Measurements from ENCODE around the gene HMCES.
"Not testable (repeated sequence)": the region's sequence is repeated elsewhere in the genome, so short reads cannot be mapped to it uniquely, and the experiment has no call there.

The HMCES gene

DNA sequence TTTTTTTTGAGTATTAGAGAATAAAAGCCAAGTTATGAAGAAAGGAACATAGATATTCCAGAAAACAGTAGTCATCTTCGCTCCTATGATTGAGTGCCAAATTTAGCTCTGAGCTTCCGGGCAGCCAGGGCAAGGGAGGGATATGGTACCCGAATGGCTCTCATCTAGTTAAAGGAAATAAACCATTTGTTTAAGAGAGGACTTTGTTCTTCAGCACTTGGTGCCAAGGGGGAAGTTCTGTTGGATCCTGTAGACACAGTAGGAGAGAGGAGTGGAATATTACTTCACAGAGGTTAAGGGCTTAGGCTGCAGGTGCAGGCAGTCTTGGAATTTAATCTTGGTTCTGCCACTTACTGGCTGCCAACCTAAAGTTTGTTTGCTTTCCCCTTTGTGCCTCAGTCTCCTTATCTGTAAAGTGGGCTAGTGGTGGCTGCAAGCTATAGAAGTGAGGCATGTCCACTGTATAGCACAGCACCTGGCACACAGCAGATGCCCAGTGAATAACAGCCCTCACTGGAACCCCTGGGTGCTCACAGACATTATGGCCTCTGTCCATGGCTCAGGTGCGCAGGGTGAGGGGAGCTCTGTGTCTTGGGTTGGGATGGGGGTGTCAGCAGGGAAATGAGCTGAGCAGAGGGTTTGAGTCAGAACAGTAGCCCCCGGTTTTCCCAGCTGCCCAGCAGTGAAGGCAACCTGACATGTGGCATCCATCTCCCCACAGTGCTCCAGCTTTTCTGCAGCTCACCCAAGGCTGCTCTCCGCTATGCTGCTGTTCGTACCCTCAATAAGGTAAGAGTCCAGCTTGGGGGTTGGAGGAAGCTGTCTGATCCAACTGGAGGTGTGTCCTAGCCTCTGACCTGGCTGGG lies 18.8 kb upstream of the HMCES start:
- DNase-seq (ENCODE audit: low spot score): no peak

DNA sequence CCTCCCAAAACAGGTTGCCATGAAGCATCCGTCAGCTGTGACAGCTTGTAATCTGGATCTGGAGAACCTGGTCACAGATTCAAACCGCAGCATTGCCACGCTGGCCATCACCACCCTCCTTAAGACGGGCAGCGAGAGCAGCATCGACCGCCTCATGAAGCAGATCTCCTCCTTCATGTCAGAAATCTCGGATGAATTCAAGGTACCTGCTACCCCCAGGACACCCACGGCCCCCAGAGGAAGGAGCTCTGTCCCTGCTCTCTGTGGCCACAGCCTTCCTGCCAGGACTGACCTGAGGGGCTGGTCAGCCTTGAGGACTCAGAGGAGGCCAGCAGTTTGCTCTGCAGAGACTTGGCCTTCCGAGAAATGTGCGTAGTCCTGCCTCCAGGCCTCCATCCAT lies 18.1 kb upstream of the HMCES start:
- DNase-seq (ENCODE audit: low spot score): no peak

DNA sequence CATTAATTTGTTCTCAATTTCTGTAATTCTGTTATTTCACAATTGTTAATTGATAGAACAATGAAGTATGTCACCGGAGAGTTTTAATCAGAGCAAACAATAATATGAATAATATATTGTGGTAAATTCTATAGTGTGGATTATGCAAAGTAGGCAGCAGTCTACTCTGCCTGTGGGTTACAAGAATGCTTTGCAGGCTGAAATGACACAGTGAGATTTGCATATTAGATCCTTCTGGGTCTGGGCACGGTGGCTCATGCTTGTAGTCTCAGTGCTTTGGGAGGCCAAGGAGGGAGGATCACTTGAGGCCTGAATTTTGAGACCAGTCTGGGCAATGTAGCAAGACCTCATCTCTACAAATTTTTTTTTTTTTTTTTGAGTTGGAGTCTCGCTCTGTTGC lies 16.8 kb upstream of the HMCES start:
- no peak for DNase-seq (ENCODE audit: low spot score)

DNA sequence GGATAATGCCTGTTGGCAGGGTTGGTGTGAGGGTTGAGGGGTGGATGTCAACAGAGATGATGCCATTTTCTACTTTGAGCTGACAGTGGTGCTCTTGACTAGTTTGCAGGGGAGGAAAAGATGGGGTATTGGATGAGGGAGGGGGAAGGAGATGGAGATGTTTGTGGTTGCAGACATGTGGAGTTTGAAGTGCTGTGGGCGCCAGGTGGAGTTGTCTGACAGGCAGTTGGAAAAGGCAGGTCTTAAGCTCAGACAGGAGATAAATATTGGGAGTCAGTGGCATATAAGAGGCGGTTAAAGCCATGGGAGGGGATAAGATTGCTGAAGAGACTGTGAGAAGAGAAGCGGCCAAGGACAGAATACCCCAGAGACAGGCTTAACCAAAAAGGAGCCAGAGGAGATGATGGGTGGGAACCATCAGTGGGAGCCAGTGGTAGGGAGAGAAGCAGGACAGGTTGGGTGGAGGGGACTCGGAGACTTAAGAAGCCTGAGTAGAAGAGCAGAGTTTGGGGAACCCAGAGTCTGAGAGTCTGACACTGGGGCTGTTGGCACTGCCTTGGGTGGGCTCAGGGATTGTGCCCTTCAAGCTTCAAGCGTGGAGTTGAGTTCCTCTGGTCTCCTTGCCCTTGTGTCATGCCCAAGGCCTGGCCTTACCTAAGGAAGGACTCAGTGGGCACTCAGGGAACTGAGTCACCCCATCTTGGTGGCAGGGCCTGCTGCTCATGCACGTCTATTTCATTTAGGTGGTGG lies 15.3 kb upstream of the HMCES start:
- no peak for DNase-seq (ENCODE audit: low spot score)

DNA sequence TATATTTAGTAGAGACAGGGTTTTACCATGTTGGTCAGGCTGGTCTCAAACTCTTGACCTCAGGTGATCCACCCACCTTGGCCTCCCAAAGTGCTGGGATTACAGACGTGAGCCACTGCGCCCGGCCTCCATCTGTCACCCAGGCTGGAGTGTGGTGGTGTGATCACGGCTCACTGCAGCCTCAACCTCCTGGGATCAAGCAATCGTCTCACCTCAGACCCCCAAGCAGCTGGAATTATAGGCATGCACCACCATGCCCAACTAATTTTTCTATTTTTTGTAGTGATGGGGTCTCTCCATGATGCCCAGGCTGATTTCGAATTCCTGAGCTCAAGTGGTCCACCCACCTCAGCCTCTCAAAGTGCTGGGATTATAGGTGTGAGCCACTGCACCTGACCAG lies 13.7 kb upstream of the HMCES start:
- not testable (repeated sequence) for DNase-seq (ENCODE audit: low spot score)

DNA sequence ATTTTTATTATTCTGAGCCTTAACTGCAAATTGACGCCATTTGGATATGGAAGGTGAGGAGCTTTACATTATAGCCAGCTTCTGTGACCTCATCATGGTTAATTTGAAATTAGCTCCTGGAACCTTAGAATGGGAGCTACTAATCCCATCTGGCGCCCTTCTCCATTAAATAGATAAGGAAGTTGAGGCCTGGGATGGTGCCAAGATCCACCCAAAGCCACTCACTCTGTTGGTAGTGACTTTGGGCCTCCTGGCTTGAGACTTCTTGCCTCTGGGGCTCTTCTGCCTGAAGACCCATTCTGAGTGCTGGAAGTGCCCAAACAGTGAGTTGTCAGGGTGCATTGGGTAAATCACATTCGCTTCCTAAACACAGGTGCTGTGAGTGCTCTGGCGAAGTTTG lies 12.0 kb upstream of the HMCES start:
- no peak for DNase-seq (ENCODE audit: low spot score)

DNA sequence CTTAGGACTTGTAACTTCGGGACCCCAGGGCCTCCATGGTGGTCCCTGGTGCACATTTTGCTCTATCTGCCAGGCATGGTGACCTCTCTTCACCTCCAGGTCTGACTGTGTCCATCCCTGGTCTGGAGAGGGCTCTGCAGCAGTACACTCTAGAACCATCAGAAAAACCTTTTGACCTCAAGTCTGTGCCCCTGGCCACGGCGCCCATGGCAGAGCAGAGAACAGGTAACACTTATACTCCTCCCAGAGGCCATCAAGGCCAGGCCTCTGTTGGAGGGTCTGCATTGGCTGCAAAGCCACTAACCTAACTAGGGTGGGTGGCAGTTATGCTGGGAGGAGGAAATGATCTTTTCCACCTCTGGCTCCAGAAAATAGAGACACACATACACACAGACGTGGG lies 10.3 kb upstream of the HMCES start:
- no peak for DNase-seq (ENCODE audit: low spot score)

DNA sequence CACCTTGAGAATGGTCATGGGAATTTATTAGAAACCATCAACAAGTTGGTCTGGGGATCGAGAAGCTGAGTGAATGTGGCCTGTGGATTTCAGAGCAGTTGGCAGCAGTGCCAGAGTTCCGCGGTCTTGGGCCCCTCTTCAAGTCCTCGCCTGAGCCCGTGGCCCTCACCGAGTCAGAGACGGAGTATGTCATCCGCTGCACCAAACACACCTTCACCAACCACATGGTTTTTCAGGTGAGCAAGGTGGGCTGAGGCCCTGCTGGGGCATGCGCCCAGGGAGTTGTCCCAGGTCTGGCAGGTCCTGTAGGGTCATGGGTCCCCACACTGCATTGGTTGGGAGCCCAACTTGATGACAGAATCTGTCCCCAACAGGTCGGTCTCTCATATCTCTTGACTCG lies 7.0 kb upstream of the HMCES start:
- DNase-seq (ENCODE audit: low spot score): no peak

DNA sequence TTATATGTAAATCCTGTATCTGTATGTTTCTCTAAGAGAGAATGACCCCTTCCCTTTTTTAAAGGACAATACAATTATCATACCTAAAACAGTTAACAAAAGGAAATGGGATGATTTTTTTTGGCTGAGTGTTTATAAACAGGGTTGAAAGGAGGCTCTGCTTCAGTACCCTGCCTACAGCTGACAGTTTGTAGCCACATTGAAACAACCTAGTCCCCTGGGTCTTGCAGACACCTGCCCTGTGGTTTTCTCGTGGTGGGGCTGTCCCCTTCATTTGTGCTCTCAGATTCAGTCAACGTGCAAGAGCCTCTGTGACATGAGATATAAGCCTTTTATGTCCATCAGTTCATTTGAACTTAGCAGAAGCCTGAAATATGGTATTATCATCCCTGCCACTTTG lies 2.3 kb upstream of the HMCES start:
- DNase-seq (ENCODE audit: low spot score): no peak

DNA sequence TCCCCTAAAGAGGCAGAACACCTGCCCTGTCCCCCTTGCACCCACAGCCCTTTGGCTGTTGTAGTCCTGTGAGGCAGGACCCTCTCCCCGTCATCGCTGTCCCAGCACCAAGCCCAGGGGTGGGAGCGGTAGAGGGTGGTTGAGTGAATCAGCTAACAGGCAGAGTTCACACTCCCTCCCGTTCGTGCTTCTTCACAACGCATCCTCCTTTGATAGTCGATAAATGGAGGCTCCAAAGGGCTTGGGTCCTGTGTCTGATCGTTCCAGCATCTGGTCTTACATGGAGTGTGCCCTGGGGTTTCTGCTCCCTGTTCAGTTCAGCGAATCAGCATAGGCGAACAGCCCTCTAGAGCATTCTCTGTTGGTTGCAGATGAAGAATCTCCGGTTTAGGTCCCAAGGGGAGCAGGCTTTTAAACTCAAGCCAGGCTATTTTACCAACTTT lies 820 bp upstream of the HMCES start:
- DNase-seq (ENCODE audit: low spot score): no peak

DNA sequence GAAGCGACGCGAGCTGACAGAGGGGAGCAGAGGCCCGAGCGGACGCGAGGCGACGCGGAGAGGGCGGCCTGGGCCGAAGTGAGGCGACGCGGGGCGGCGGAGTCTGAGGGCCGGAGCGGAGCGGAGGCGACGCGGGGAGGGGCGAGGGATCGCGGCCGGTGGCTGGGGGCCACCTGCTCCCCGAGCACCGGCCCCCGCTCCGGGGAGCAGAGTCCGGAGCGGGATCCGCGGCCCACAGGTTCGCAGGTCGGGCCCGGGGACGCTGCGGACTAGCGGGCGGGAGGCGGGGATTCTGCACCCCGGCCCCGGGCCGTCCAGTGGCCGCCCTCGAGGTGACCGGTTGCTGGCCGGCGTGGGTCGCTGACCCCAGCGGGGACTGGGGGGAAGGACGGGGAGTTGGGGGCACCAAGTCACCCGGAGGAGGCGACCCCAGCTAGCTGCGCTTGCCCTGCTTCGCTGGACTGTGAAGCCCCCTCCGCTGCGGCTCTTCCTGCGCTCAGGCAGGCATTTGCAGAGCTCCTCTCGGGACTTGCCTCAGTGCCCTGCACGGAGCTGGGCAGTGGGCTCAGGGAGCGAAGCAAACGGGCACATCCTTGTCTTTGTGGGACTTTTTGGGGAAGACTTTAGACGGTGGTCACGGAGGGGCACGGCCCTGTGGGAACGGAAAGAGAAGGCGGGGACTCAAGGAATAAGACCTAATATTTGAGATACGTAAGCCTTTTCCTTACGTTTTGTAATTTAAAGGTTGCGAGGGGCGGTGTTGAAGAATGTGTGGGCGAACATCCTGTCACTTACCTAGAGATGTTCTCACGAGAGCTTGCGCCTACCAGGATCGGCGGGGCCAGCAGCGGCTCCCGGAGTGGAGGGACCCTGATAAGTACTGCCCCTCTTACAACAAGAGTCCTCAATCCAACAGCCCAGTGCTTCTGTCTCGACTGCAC lies 566 bp downstream of the HMCES start:
- DNase-seq (ENCODE audit: low spot score): peak; percentile 32

DNA sequence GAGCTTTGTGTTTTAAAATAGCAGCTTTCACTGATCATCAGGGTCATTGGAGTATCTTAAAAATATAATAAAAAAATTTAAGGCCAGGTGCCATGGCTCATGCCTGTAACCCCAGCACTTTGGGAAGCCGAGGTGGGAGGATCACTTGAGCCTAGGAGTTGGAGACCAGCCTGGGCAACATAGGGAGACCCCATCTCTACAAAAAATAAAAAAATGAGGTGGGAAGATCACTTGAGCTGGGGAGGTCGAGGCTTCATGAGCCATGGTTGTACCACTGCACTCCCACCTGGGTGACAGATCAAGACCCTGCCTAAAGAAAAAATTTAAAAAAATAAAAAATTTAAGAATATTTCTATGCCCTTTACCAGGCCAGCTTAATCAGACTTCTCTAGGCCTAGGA lies 1.5 kb downstream of the HMCES start:
- no peak for DNase-seq (ENCODE audit: low spot score)

DNA sequence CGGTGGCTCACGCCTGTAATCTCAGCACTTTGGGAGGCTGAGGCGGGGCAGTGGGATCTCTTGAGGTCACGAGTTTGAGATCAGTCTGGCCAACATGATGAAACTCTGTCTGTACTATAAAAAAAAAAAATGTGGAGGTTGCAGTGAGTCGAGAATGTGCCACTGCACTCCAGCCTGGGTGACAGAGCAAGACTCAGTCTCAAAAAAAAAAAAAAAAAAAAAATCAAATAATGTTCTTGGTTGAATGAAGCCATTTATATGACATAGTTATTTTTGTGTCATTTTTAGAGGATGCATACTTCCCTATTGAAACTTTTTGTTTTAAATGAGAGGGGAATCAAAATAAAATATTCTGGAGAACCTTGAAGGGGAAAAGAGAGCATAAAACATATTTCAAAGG lies 3.1 kb downstream of the HMCES start:
- DNase-seq (ENCODE audit: low spot score): no peak

DNA sequence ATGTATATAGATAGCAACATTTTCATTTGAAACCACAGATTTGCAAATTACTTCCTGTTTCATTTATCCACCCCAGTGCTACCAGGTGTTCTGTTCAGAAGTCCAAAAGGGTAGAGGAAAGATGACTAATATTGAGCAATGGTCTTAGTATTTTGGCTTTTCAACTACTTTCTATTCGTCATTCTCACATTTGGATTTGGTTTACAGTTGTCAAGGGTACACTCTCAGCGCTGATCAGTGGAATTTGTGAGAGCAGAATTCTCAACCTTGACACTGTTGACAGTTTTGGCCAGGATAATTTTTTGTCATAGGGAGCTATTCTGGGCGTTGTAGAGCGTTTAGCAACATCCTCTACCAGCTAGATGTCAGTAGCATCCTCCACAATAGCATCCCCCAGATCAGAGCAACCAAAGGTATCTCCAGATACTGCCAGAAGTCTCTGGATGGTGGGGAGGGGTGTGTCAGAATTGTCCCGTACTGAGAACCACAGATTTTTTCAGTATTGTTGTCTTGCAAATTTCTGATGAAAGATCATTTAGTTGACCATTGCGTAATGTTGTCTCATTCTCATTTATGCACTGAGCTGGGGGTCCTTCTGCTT lies 4.2 kb downstream of the HMCES start:
- DNase-seq (ENCODE audit: low spot score): peak; percentile 40

DNA sequence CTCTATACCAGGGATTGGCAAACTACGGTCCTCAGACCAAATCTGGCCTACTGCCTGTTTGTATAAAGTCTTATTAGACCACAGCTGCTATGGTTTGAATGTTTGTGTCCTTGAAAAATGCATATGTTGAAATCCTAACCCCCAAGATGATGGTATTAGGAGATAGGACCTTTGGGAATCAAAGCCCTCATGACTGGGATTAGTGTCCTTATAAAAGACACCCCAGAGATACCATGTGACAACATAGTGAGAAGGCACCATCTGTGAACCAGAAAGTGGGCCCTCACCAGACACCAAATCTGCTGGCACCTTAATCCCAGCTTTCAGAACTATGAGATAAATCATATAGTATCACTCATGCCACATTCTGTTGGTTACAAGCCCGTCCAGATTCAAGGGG lies 7.4 kb downstream of the HMCES start:
- no peak for DNase-seq (ENCODE audit: low spot score)

DNA sequence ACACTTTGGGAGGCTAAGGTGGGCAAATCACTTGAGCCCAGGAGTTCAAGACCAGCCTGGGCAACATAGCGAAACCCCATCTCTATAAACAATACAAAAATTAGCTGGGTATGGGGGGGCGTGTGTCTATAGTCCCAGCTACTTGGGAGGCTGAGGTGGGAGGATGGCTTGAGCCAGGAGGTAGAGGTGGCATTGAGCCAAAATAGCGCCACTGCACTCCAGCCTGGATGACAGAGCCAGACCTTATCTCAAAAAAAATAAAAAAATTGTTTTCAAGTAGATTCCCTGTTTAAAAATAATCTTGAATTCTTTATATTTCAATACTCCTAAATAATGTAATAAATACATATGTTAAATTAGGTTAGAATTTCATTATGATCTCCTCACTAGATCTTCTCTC lies 9.8 kb downstream of the HMCES start:
- no peak for DNase-seq (ENCODE audit: low spot score)

DNA sequence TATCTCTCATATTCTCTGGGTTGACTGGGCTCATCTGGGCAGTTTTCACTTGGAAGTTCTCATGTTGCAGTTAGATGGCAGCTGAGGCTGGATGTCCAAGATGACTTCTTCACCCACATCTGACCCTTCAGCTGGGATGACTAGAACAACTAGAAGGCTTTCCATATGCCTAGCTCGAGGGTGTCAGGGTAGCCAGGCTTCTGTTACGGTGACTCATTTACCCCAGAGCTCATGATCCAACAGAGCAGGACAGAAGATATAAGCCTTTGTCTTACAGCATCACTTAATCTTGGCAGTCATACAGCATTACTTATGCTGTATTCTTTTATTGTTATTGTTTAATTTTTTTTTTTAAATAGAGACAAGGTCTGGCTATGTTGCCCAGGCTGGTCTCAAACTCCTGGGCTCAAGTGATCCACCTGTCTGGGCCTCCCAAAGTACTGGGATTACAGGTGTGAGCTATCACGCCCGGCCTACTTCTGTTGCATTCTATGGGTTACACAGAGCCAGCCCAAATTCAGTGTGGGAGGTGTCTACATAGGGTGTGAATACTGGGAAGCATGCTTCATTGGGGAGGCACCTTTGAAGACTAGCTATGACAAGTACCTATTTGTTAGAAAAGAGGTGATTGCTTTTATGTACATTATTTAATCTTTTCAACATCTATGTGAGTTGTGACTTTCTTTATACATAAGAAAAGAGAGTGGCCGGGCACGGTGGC lies 10.7 kb downstream of the HMCES start:
- DNase-seq (ENCODE audit: low spot score): peak; percentile 52

DNA sequence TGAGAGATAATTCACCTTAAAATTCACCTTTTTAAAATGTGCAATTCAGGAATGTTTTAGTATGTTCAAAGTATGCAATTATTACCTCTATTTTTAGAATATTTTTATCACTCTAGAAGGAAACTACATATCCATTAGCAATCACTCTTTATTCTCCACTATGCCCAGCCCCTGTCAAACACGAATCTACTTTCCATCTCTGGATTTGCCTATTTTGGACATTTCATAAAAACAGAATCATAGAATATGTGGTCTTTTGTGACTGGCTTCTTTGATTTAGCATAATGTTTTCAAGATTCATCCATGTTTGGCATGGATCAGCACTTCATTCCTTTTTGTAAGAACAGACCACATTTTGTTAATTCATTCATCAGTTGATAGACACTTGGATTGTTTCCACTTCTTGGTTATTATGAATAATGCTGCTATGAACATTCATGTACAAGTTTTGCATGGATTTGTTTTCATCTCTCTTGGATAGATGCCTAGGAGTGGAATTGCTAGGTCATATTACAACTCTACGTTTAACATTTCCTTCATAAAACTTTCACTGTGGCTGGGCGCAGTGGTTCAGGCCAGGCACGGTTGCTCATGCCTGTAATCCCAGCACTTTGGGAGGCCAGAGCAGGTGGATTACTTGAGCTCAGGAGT lies 12.7 kb downstream of the HMCES start:
- DNase-seq (ENCODE audit: low spot score): no peak

DNA sequence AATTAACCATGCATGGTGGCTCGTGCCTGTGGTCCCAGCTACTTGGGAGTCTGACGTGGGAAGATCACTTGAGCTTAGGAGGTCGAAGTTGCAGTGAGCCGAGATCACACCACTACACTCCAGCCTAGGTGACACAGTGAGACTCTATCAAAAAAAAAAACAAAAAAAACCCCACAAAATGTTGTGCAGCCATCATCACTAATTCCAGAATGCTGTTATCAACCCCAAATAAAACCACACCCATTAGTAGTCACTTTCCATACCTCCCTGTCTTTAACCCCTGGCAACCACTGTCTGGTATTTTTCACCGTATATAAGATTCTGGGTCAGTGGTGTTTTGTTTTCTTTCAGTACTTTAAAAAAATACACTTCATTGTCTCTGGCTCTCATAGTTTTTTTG lies 16.6 kb downstream of the HMCES start:
- no peak for DNase-seq (ENCODE audit: low spot score)

DNA sequence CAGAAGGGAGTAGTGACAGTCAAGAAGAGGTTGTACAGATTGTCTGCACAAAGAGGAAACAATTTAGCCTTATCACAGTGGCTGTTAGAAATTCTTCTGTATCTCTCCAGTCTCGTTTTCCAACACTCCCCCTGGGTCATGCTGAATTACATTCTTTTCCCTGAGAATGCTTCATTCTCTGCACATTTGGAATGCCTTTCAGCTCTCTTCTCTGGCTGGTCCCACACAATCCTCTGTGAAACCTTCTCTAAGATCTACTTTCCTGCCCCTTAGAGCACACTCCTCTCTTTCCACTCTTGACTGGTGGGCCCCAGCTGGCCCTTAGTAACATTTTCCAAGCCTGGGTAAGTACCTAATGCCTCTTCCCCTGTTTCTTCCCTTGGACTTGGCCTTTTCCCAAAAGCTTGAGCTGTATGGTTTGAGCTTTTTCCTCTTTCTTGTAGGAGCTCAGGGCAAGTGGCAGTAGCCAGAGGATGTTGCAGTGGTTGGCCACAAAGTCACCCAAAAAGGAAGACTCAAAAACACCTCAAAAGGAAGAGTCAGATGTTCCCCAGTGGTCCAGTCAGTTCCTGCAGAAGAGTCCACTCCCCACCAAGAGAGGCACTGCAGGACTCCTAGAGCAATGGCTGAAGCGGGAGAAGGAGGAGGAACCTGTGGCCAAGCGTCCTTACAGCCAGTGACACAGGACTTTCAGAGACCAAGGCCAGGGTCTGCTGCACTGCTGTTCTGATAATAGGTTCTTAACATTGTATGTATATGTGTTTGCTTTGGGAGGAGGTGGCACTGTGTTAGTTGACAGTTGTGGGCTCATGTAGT lies 25.7 kb downstream of the HMCES start:
- DNase-seq (ENCODE audit: low spot score): no peak
